ENCODE results near the gene C17orf114.

C17orf114 gene

GRCh38 chr17:4788807-4789700 lies 13.1 kb downstream of the C17orf114 start, which contains the start of gene GLTPD2:
GLTPD2 (plus strand) TSS chr17:4788964; CDS start chr17:4789012, 48 bp downstream.
- H3K36me3 ChIP-seq (ENCODE audit: control insufficient read depth, insufficient read depth, low read length), result no peaks in the 10 kb centered on the region
- H3K9me3 ChIP-seq (ENCODE audit: control insufficient read depth, low read length), result no peaks in the 10 kb centered on the region
- H3K27ac ChIP-seq (ENCODE audit: insufficient read depth, low read depth, low read length, poor library complexity, severe bottlenecking), result no peak within 1 kb of the TSS
- peaks cover 20% of the 10 kb centered on the region for H3K4me1 ChIP-seq (ENCODE audit: control insufficient read depth, insufficient read depth, low read length)
- H3K4me3 ChIP-seq (ENCODE audit: insufficient read depth, low read depth, low read length), result peak within 1 kb of the TSS; percentile 59
- H3K27me3 ChIP-seq (ENCODE audit: control insufficient read depth, insufficient read depth, low read length, poor library complexity, severe bottlenecking), result peaks cover 88% of the 10 kb centered on the region
- WGBS, 2 experiments, result 4 to 7% methylated on average over 61 to 62 of the region's 62 CpGs

GRCh38 chr17:4788159-4788806 lies 13.8 kb downstream of the C17orf114 start:
- 88 to 93% methylated on average over 14 of the region's 14 CpGs for WGBS, 2 experiments
- H3K4me3 ChIP-seq (ENCODE audit: insufficient read depth, low read depth, low read length), result peak overlapping the region; percentile 59

GRCh38 chr17:4786516-4786915 lies 15.6 kb downstream of the C17orf114 start:
- H3K27me3 ChIP-seq (ENCODE audit: control insufficient read depth, insufficient read depth, low read length, poor library complexity, severe bottlenecking), result peaks cover 85% of the 10 kb centered on the region
- no peak overlapping the region for H3K4me3 ChIP-seq (ENCODE audit: insufficient read depth, low read depth, low read length)
- 72 to 84% methylated on average over 3 to 6 of the region's 6 CpGs for WGBS, 2 experiments
- no peaks in the 10 kb centered on the region for H3K9me3 ChIP-seq (ENCODE audit: control insufficient read depth, low read length)
- no peak overlapping the region for H3K27ac ChIP-seq (ENCODE audit: insufficient read depth, low read depth, low read length, poor library complexity, severe bottlenecking)
- H3K36me3 ChIP-seq (ENCODE audit: control insufficient read depth, insufficient read depth, low read length), result no peaks in the 10 kb centered on the region
- peaks cover 20% of the 10 kb centered on the region for H3K4me1 ChIP-seq (ENCODE audit: control insufficient read depth, insufficient read depth, low read length)

More at GRCh38 chr17:4788159-4788806, 13.8 kb downstream of the C17orf114 start:
- Histone ChIP-seq H3K9me3 (ENCODE audit: control insufficient read depth, low read length) (no peaks in the 10 kb centered on the region), H3K36me3 (ENCODE audit: control insufficient read depth, insufficient read depth, low read length) (no peaks in the 10 kb centered on the region), H3K27me3 (ENCODE audit: control insufficient read depth, insufficient read depth, low read length, poor library complexity, severe bottlenecking) (peaks cover 92% of the 10 kb centered on the region), H3K27ac (ENCODE audit: insufficient read depth, low read depth, low read length, poor library complexity, severe bottlenecking) (no peak overlapping the region), H3K4me1 (ENCODE audit: control insufficient read depth, insufficient read depth, low read length) (peaks cover 20% of the 10 kb centered on the region)

DNA sequence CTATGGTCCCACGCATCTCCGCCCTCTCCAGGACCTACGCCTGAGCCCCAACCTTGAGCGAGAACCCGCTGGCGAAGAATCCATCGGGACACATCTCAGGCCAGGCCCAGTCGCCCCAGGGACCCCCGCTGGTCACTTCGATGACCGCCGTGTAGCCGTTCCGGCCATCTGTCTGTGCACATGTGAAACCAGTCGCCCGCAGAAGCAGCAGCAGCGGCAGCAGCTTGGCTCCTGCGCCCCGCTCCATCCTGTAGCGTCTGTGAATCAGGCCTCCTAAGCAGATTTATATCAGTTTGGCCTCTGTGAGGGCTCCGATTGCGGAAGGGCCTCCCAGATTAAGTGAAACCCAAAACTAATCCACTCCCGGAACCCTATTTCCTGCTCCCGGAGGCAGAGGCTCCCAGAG lies 16.0 kb downstream of the C17orf114 start, which contains the start of gene VMO1:
Gene VMO1, minus strand, starts transcription at position 259 of the 406 bp plus-strand sequence. Its CDS starts 12 bp downstream, at position 247.
- Histone ChIP-seq H3K36me3 (ENCODE audit: control insufficient read depth, insufficient read depth, low read length) (no peaks in the 10 kb centered on the region), H3K9me3 (ENCODE audit: control insufficient read depth, low read length) (no peaks in the 10 kb centered on the region), H3K4me3 (ENCODE audit: insufficient read depth, low read depth, low read length) (no peak within 1 kb of the TSS), H3K27ac (ENCODE audit: insufficient read depth, low read depth, low read length, poor library complexity, severe bottlenecking) (no peak within 1 kb of the TSS), H3K27me3 (ENCODE audit: control insufficient read depth, insufficient read depth, low read length, poor library complexity, severe bottlenecking) (peaks cover 81% of the 10 kb centered on the region), H3K4me1 (ENCODE audit: control insufficient read depth, insufficient read depth, low read length) (peaks cover 20% of the 10 kb centered on the region)
- WGBS, 2 experiments, result 73 to 74% methylated on average over 24 of the region's 24 CpGs

DNA sequence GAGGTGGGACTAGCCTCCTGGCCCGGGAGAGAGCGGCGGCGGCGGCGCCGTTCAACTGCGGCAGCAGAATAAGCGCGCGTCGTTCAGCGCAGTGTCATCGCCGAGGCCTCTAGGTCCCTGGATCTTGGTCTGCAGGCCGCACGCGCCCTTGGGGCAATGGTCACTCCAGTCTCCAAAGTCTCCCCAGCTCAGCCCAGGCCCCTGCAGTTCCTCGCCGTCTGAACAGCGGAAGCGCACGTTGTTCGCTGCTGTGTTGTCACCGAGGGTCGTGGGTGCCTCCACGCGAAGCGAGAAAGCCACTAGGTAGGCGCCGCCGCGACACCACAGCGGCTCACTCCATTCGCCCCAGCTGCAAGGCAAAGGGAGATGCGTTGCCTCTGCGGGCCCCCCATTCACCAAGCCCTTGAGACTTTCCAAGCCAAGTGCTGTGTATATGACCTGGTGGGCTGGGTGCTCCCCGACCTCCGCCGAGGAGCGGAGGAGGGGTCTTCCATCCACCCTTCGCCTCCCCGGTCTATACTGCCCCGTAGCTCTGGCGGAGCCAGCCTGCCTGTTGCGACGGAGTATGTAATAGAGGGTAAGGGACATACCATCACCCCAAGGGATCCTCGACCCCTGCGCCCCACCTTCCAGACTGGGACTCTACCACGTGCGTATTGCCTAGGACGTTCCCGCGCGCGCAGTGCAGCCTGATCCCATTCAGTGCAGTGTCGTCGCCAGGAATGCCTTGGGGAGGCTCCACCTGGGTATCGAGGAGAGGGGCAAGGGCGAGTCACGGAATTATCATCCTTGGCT lies 16.6 kb downstream of the C17orf114 start:
- no peak overlapping the region for H3K27ac ChIP-seq (ENCODE audit: insufficient read depth, low read depth, low read length, poor library complexity, severe bottlenecking)
- no peak overlapping the region for H3K4me3 ChIP-seq (ENCODE audit: insufficient read depth, low read depth, low read length)
- H3K4me1 ChIP-seq (ENCODE audit: control insufficient read depth, insufficient read depth, low read length), result peaks cover 20% of the 10 kb centered on the region
- no peaks in the 10 kb centered on the region for H3K36me3 ChIP-seq (ENCODE audit: control insufficient read depth, insufficient read depth, low read length)
- H3K9me3 ChIP-seq (ENCODE audit: control insufficient read depth, low read length), result no peaks in the 10 kb centered on the region
- WGBS, 2 experiments, result 84 to 85% methylated on average over 61 of the region's 61 CpGs
- H3K27me3 ChIP-seq (ENCODE audit: control insufficient read depth, insufficient read depth, low read length, poor library complexity, severe bottlenecking), result peaks cover 75% of the 10 kb centered on the region

GRCh38 chr17:4782652-4783051 lies 19.5 kb downstream of the C17orf114 start:
- WGBS, 2 experiments, result 73 to 75% methylated on average over 28 of the region's 28 CpGs
- no peak overlapping the region for H3K27ac ChIP-seq (ENCODE audit: insufficient read depth, low read depth, low read length, poor library complexity, severe bottlenecking)
- H3K4me3 ChIP-seq (ENCODE audit: insufficient read depth, low read depth, low read length), result no peak overlapping the region
- peaks cover 50% of the 10 kb centered on the region for H3K27me3 ChIP-seq (ENCODE audit: control insufficient read depth, insufficient read depth, low read length, poor library complexity, severe bottlenecking)
- peaks cover 11% of the 10 kb centered on the region for H3K4me1 ChIP-seq (ENCODE audit: control insufficient read depth, insufficient read depth, low read length)
- no peaks in the 10 kb centered on the region for H3K36me3 ChIP-seq (ENCODE audit: control insufficient read depth, insufficient read depth, low read length)
- no peaks in the 10 kb centered on the region for H3K9me3 ChIP-seq (ENCODE audit: control insufficient read depth, low read length)

DNA sequence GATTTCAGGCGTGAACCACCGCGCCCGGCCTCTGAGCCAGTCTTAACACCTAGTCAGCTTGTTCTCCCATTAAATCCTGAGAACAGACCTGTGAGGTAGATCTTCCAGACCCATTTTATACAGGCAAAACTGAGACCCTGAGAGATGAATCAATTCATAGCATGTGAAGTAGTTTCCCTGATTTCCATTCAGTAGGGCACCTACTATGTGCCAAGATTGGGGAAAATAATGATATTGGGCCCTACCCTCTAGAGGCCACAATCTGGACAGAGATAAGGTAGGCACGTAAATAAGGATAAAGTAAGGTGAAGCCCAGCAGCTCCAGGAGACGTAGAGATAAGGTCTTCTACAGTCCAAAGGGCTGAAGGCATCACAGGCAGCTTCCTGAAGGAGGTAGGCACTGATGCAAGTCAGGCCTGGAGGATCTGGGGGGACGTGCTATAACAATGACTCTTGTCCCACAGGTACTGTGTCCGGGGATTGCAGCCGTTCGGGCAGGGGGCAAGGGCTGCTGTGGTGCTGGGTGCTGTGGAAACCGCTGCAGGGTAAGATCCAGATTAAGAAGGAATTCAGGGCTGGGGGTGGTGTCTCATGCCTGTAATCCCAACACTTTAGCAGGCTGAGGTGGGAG lies 21.7 kb downstream of the C17orf114 start:
- Histone ChIP-seq H3K9me3 (ENCODE audit: control insufficient read depth, low read length) (no peaks in the 10 kb centered on the region), H3K4me1 (ENCODE audit: control insufficient read depth, insufficient read depth, low read length) (no peaks in the 10 kb centered on the region), H3K36me3 (ENCODE audit: control insufficient read depth, insufficient read depth, low read length) (no peaks in the 10 kb centered on the region), H3K27ac (ENCODE audit: insufficient read depth, low read depth, low read length, poor library complexity, severe bottlenecking) (no peak overlapping the region), H3K4me3 (ENCODE audit: insufficient read depth, low read depth, low read length) (no peak overlapping the region), H3K27me3 (ENCODE audit: control insufficient read depth, insufficient read depth, low read length, poor library complexity, severe bottlenecking) (peaks cover 28% of the 10 kb centered on the region)
- WGBS, 2 experiments, result 86 to 87% methylated on average over 11 of the region's 11 CpGs

DNA sequence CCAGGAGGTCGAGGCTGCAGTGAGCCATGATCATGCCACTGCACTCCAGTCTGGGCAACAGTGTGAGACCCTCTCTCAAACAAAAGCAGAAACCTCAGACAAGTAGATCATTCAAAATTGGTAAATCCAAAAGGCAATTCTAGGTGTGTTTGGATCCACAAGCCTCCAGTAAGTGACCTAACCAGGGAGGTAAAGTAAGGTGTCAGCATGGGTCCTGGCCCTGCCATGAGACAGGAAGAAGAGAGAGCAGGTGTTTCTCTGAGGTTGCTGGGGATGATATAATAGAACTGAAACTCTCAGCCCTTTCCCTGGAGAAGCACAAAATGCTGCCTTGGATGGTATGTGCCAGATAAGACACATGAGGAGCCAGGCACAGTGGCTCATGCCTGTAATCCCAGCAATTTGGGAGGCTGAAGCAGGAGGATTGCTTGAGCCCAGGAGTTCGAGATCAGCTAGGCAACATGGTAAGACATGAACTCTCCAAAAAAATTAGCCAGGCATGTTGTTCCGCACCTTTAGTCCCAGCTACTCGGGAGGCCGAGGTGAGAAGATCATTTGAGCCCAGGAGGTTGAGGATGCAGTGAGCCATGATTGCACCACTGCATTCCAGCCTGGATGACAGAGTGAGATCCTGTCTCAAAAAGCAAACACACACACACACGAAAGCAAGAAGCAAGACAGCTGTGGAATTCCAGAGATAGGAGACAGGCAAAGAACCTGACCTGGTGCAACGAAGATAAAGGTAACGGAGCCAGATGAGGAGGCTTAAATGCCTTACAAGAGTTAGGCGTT lies 24.0 kb downstream of the C17orf114 start:
- H3K9me3 ChIP-seq (ENCODE audit: control insufficient read depth, low read length), result no peaks in the 10 kb centered on the region
- 86 to 91% methylated on average over 9 of the region's 9 CpGs for WGBS, 2 experiments
- H3K36me3 ChIP-seq (ENCODE audit: control insufficient read depth, insufficient read depth, low read length), result no peaks in the 10 kb centered on the region
- H3K4me1 ChIP-seq (ENCODE audit: control insufficient read depth, insufficient read depth, low read length), result no peaks in the 10 kb centered on the region
- no peak overlapping the region for H3K27ac ChIP-seq (ENCODE audit: insufficient read depth, low read depth, low read length, poor library complexity, severe bottlenecking)
- H3K4me3 ChIP-seq (ENCODE audit: insufficient read depth, low read depth, low read length), result no peak overlapping the region
- H3K27me3 ChIP-seq (ENCODE audit: control insufficient read depth, insufficient read depth, low read length, poor library complexity, severe bottlenecking), result peaks cover 10% of the 10 kb centered on the region

GRCh38 chr17:4772235-4772613 lies 29.9 kb downstream of the C17orf114 start:
- Histone ChIP-seq H3K4me1 (ENCODE audit: control insufficient read depth, insufficient read depth, low read length) (no peaks in the 10 kb centered on the region), H3K27me3 (ENCODE audit: control insufficient read depth, insufficient read depth, low read length, poor library complexity, severe bottlenecking) (no peaks in the 10 kb centered on the region), H3K36me3 (ENCODE audit: control insufficient read depth, insufficient read depth, low read length) (no peaks in the 10 kb centered on the region), H3K27ac (ENCODE audit: insufficient read depth, low read depth, low read length, poor library complexity, severe bottlenecking) (no peak overlapping the region), H3K9me3 (ENCODE audit: control insufficient read depth, low read length) (no peaks in the 10 kb centered on the region), H3K4me3 (ENCODE audit: insufficient read depth, low read depth, low read length) (no peak overlapping the region)
- WGBS, 2 experiments, result 82 to 85% methylated on average over 10 of the region's 10 CpGs
